ENCODE data around the gene JDP2. TPM values are rescaled to one million over a fixed set of nuclear protein-coding genes. Genes with fewer than 3 reads are reported as not detected.

The JDP2 gene
- total RNA-seq, 1 experiment from 2014 or later, result 22.8 TPM

DNA sequence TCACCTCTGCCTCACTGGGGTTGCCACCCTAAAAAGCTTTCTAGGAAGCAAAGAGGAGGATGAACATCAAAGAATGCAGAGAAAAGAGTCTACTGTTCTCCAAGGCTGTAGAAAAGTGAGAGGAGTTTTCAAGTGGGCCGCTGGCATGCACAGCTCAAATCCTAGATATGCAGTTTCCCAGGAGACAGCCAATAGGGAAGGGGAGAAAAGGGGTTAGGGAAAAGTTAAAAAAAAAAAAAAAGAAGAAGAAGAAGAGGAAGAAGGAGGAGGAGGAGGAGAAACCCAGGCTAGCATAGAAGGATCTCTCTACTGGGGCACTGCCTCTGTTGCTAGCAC is 95.1 kb downstream of the JDP2 start:
- Histone ChIP-seq H3T11ph (ENCODE audit: low read length) (no peak overlapping the region), H3K23me2 (ENCODE audit: insufficient read length, low read depth, low read length, poor library complexity, severe bottlenecking) (no peaks in the 10 kb centered on the region), H3K4ac (ENCODE audit: low read depth, low read length) (no peak overlapping the region), H3K27ac (ENCODE audit: insufficient read length, low read depth, low read length) (no peak overlapping the region), H3K56ac (ENCODE audit: insufficient read length, low read depth, low read length) (no peak overlapping the region), H2BK15ac (ENCODE audit: low read depth, low read length) (no peak overlapping the region), H2AK5ac (ENCODE audit: insufficient read length, low read length) (no peak overlapping the region), H2BK5ac (ENCODE audit: insufficient read length, low read length) (no peak overlapping the region), H4K5ac (ENCODE audit: insufficient read length, low read depth, low read length) (no peak overlapping the region), H3K4me1 (ENCODE audit: insufficient read depth, low read length) (no peaks in the 10 kb centered on the region), H2BK20ac (ENCODE audit: low read depth, low read length, poor library complexity, severe bottlenecking) (no peak overlapping the region), H4K8ac (replicated peaks; ENCODE audit: insufficient read length, low read depth, low read length) (no peak overlapping the region), H2BK120ac (ENCODE audit: low read depth, low read length, poor library complexity, severe bottlenecking) (no peak overlapping the region), H3K79me2 (ENCODE audit: insufficient read depth, low read length) (no peaks in the 10 kb centered on the region), H2BK12ac (ENCODE audit: insufficient read length, low read depth, low read length) (no peak overlapping the region), H4K91ac (ENCODE audit: insufficient read length, low read depth, low read length) (no peak overlapping the region), H3K79me1 (ENCODE audit: insufficient read depth, low read depth, low read length, poor library complexity, severe bottlenecking) (no peaks in the 10 kb centered on the region), H3K4me2 (ENCODE audit: insufficient read depth, insufficient read length, low read length) (no peak overlapping the region), H3K18ac (ENCODE audit: insufficient read length, low read depth, low read length) (no peak overlapping the region), H4K20me1 (ENCODE audit: control insufficient read depth, insufficient read depth, insufficient read length) (no peaks in the 10 kb centered on the region), H3K27me3 (ENCODE audit: insufficient read depth, low read length) (no peaks in the 10 kb centered on the region), H3K14ac (ENCODE audit: insufficient read depth, low read length) (no peak overlapping the region), H3K23ac (ENCODE audit: insufficient read length, low read depth, low read length) (no peak overlapping the region), H3K9me3 (ENCODE audit: control insufficient read depth, low read depth, low read length) (no peaks in the 10 kb centered on the region), H2AFZ (ENCODE audit: low read length) (no peak overlapping the region), H3K9ac (ENCODE audit: extremely low read depth, insufficient read length, low read length) (no peak overlapping the region)
- peaks cover 9% of the 10 kb centered on the region in 2 experiments for H3K4me1 Mint-ChIP-seq
- no peak overlapping the region; a peak in 1 of 5 replicates for H3K4me3 Mint-ChIP-seq
- no CpG with 5 or more reads among the region's 1 CpG for WGBS (ENCODE audit: extremely low coverage, insufficient read length, low lambda C conversion rate)
- H3K27me3 Mint-ChIP-seq (ENCODE audit: low read depth), result peaks cover 2% of the 10 kb centered on the region; the same call in 1 of the 2 replicates
- H3K36me3 Mint-ChIP-seq (ENCODE audit: insufficient read depth in 1 of 3, low read depth in 3 of 3), result no peaks in the 10 kb centered on the region
- TF ChIP-seq, protein P1, sequence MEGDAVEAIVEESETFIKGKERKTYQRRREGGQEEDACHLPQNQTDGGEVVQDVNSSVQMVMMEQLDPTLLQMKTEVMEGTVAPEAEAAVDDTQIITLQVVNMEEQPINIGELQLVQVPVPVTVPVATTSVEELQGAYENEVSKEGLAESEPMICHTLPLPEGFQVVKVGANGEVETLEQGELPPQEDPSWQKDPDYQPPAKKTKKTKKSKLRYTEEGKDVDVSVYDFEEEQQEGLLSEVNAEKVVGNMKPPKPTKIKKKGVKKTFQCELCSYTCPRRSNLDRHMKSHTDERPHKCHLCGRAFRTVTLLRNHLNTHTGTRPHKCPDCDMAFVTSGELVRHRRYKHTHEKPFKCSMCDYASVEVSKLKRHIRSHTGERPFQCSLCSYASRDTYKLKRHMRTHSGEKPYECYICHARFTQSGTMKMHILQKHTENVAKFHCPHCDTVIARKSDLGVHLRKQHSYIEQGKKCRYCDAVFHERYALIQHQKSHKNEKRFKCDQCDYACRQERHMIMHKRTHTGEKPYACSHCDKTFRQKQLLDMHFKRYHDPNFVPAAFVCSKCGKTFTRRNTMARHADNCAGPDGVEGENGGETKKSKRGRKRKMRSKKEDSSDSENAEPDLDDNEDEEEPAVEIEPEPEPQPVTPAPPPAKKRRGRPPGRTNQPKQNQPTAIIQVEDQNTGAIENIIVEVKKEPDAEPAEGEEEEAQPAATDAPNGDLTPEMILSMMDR (conservative IDR thresholded peaks at IDR 0.05), result no peak
- no peak overlapping the region for H3K27ac Mint-ChIP-seq
- no peak for DNase-seq
- no peaks in the 10 kb centered on the region for H3K9me3 Mint-ChIP-seq

Other genes starting within 250 kb of the JDP2 start
- 28.1 and 33.9 TPM in 2 replicates for gene FOS, start 149.2 kb upstream of the JDP2 start, total RNA-seq (2021)
- gene BATF, start 94.4 kb downstream of the JDP2 start, total RNA-seq (2021), result not detected in 2 replicates
- gene FLVCR2, start 150.6 kb downstream of the JDP2 start, total RNA-seq (2021), result 6.1 and 7.1 TPM in 2 replicates
- 29.1 and 29.4 TPM in 2 replicates for gene ERG28, start 232.9 kb downstream of the JDP2 start, total RNA-seq (2021)
- gene TTLL5, start 233.2 kb downstream of the JDP2 start, total RNA-seq (2021), result 35.7 and 40.1 TPM in 2 replicates